Liver (tissue), 9 donors: ENCODE results near the gene PROX2. TPM values are rescaled to one million over a fixed set of nuclear protein-coding genes. Genes with fewer than 3 reads are reported as not detected.

Experiments used
- DNase-seq: peaks from one replicate; pipeline ENCODE4 v3.0.0-alpha.2; 2017; ENCODE audit warnings: low spot score
- H3K27ac ChIP-seq, 2 donors: one replicate each; pipeline ENCODE4 v1.7.0; 2013; ENCODE audit warnings: inconsistent platforms in 2 of 2, low read length in 2 of 2, control low read depth in 1 of 2, low read depth in 1 of 2, mild to moderate bottlenecking in 1 of 2
- H3K27me3 ChIP-seq, 4 donors: one replicate each; pipeline versions ENCODE4 v1.6.1 to v1.7.0; 2013; ENCODE audit warnings: low read length in 3 of 4, inconsistent platforms in 1 of 4, mild to moderate bottlenecking in 1 of 4, moderate library complexity in 1 of 4; ENCODE audit not compliant: control insufficient read depth in 4 of 4, insufficient read depth in 4 of 4
- H3K36me3 ChIP-seq, 4 donors: one replicate each; pipeline versions ENCODE4 v1.6.1 to v1.7.0; 2013; ENCODE audit warnings: low read length in 3 of 4, mild to moderate bottlenecking in 3 of 4, low read depth in 1 of 4, moderate library complexity in 1 of 4; ENCODE audit not compliant: control insufficient read depth in 4 of 4, insufficient read depth in 3 of 4
- H3K4me1 ChIP-seq, 4 donors: one replicate each; pipeline versions ENCODE4 v1.6.1 to v1.7.0; 2013; ENCODE audit warnings: low read length in 3 of 4, mild to moderate bottlenecking in 3 of 4, moderate library complexity in 1 of 4; ENCODE audit not compliant: control insufficient read depth in 4 of 4, insufficient read depth in 4 of 4
- H3K4me3 ChIP-seq, 3 donors: one replicate each; pipeline versions ENCODE4 v1.6.1 to v1.7.0; 2013; ENCODE audit warnings: low read length in 3 of 3, control low read depth in 1 of 3, low read depth in 1 of 3, mild to moderate bottlenecking in 1 of 3
- H3K9ac ChIP-seq, 2 donors: one replicate each; pipeline ENCODE4 v1.7.0; 2013; ENCODE audit warnings: low read length in 2 of 2, mild to moderate bottlenecking in 2 of 2, moderate library complexity in 2 of 2, control low read depth in 1 of 2, low read depth in 1 of 2
- H3K9me3 ChIP-seq, 4 donors: one replicate each; pipeline versions ENCODE4 v1.6.1 to v1.7.0; 2013; ENCODE audit warnings: low read length in 3 of 4; ENCODE audit not compliant: control insufficient read depth in 4 of 4
- ATF3 ChIP-seq: IDR thresholded peaks from 2 replicates; pipeline ENCODE4 v1.6.1; 2016; ENCODE audit warnings: antibody characterized with exemption
- CTCF ChIP-seq: fragments of 150-350 bp; IDR thresholded peaks from 2 replicates; pipeline ENCODE4 v1.5.1; 2017; ENCODE audit warnings: improper control_type of control experiment, low read depth, low read length; ENCODE audit not compliant: missing input control
- EGR1 ChIP-seq, 2 donors: IDR thresholded peaks; 2 replicates each; pipeline ENCODE4 v1.6.1; 2016 to 2018; ENCODE audit warnings: antibody characterized with exemption in 2 of 2, low read depth in 2 of 2
- FOXA1 ChIP-seq: IDR thresholded peaks from 2 replicates; pipeline ENCODE4 v1.6.1; 2016; ENCODE audit warnings: antibody characterized with exemption
- FOXA2 ChIP-seq: IDR thresholded peaks from 2 replicates; pipeline ENCODE4 v1.6.1; 2016; ENCODE audit warnings: antibody characterized with exemption
- GABPA ChIP-seq, 2 donors: IDR thresholded peaks in 1 of 2; conservative IDR thresholded peaks in 1 of 2; 2 replicates each; pipeline ENCODE4 v1.6.1; 2016; ENCODE audit warnings: antibody characterized with exemption in 2 of 2, mild to moderate bottlenecking in 1 of 2, moderate library complexity in 1 of 2
- HNF4G ChIP-seq: IDR thresholded peaks from 2 replicates; pipeline ENCODE4 v1.6.1; 2016; ENCODE audit warnings: antibody characterized with exemption
- JUND ChIP-seq, 2 donors: IDR thresholded peaks; 2 replicates each; pipeline ENCODE4 v1.6.1; 2016; ENCODE audit warnings: antibody characterized with exemption in 2 of 2
- MAX ChIP-seq: IDR thresholded peaks from 2 replicates; pipeline ENCODE4 v1.6.1; 2016; ENCODE audit warnings: antibody characterized with exemption
- NR2F2 ChIP-seq: IDR thresholded peaks from 2 replicates; pipeline ENCODE4 v1.6.1; 2016; ENCODE audit warnings: antibody characterized with exemption
- RAD21 ChIP-seq, 2 donors: IDR thresholded peaks; 2 replicates each; pipeline ENCODE4 v1.6.1; 2016; ENCODE audit warnings: antibody characterized with exemption in 2 of 2, mild to moderate bottlenecking in 2 of 2
- REST ChIP-seq: IDR thresholded peaks from 2 replicates; pipeline ENCODE4 v1.6.1; 2016; ENCODE audit warnings: antibody characterized with exemption, mild to moderate bottlenecking
- RXRA ChIP-seq, 2 donors: IDR thresholded peaks; 2 replicates each; pipeline ENCODE4 v1.6.1; 2017 to 2018; ENCODE audit warnings: antibody characterized with exemption in 2 of 2, mild to moderate bottlenecking in 1 of 2
- SP1 ChIP-seq: IDR thresholded peaks from 2 replicates; pipeline ENCODE4 v1.6.1; 2018; ENCODE audit warnings: antibody characterized with exemption, mild to moderate bottlenecking
- TAF1 ChIP-seq: conservative IDR thresholded peaks from 2 replicates; pipeline ENCODE4 v1.6.1; 2016; ENCODE audit warnings: antibody characterized with exemption, mild to moderate bottlenecking
- YY1 ChIP-seq: IDR thresholded peaks from 2 replicates; pipeline ENCODE4 v1.6.1; 2016; ENCODE audit warnings: antibody characterized with exemption, mild to moderate bottlenecking
- WGBS: extraction: QIAGEN DNeasy Blood & Tissue Kit; methylation state at CpG from one replicate; pipeline ENCODE4 v1.1.7; 2013; 5-methylcytosine and 5-hydroxymethylcytosine counted together
- polyA plus RNA-seq, 2 donors: library from polyadenylated mRNA; stranded (reverse) in 1 of 2; unstranded in 1 of 2; fragments of 200-250 nt in 1 of 2; fragments of >200 nt in 1 of 2; fragmentation: Nextera tagmentation in 1 of 2; extraction: Ambion mirVana in 1 of 2; gene quantifications; one replicate each; pipeline versions ENCODE4 v1.2.1 to v1.2.3, GENCODE V29; 2013 to 2015
- total RNA-seq, 2 donors: library from RNA; depleted of rRNA; stranded (reverse); fragments of >200 nt; gene quantifications; one replicate each; pipeline ENCODE4 v1.2.3, GENCODE V29; 2014
- donor health status: healthy.
- donor health status: healthy.
- donor health status: healthy.
- donor health status: healthy.
- donor health status: healthy.

The PROX2 gene
- total and polyA plus RNA-seq, 4 donors, result 0.06 TPM; not detected in 3

- TF ChIP-seq HNF4G (no peak), JUND (IDR thresholded peaks at IDR 0.05) (no peak), FOXA2 (no peak), MAX (no peak), SP1 (no peak), EGR1 (IDR thresholded peaks at IDR 0.05; ENCODE audit: low read depth in 2 of 2) (no peak), GABPA (IDR thresholded peaks at IDR 0.05 in 1 of 2, conservative IDR thresholded peaks at IDR 0.05 in 1 of 2) (no peak)
- Histone ChIP-seq H3K4me3 (no peak overlapping the region), H3K9ac (no peak overlapping the region), H3K27ac (no peak overlapping the region), H3K4me1 (peaks cover 0 to 5% (median 1%) of the 10 kb centered on the region in 4 donors), H3K9me3 (no peaks in the 10 kb centered on the region), H3K27me3 (no peaks in the 10 kb centered on the region), H3K36me3 (no peaks in the 10 kb centered on the region)
- WGBS, result 88% methylated on average over 5 of the region's 5 CpGs
- no peak for DNase-seq
Measured at GRCh38 chr14:74911704-74912103, 35.8 kb upstream of the PROX2 start.

GRCh38 chr14:74911221-74911620, 35.3 kb upstream of the PROX2 start:
- Histone ChIP-seq H3K36me3 (no peaks in the 10 kb centered on the region), H3K27ac (no peak overlapping the region), H3K9ac (no peak overlapping the region), H3K9me3 (no peaks in the 10 kb centered on the region), H3K4me1 (peaks cover 0 to 5% (median 1%) of the 10 kb centered on the region in 4 donors), H3K4me3 (no peak overlapping the region), H3K27me3 (no peaks in the 10 kb centered on the region)
- TF ChIP-seq ATF3, result no peak
- TF ChIP-seq FOXA1, result no peak
- no peak for TF ChIP-seq NR2F2
- no peak for TF ChIP-seq CTCF
- no peak for TF ChIP-seq RAD21 (IDR thresholded peaks at IDR 0.05)
- TF ChIP-seq FOXA2, result no peak
- no peak for TF ChIP-seq HNF4G
- no peak for TF ChIP-seq MAX
- TF ChIP-seq JUND (IDR thresholded peaks at IDR 0.05), result no peak
- WGBS, result 99% methylated on average over 6 of the region's 6 CpGs
- no peak for DNase-seq

GRCh38 chr14:74910556-74910955, 34.6 kb upstream of the PROX2 start:
- H3K36me3 ChIP-seq, result no peaks in the 10 kb centered on the region
- no peak overlapping the region for H3K27ac ChIP-seq
- H3K4me1 ChIP-seq, result peaks cover 0 to 5% (median 1%) of the 10 kb centered on the region in 4 donors
- no peak overlapping the region for H3K4me3 ChIP-seq
- no peak overlapping the region for H3K9ac ChIP-seq
- no peaks in the 10 kb centered on the region for H3K9me3 ChIP-seq
- 77% methylated on average over 10 of the region's 10 CpGs for WGBS
- no peak for DNase-seq
- no peaks in the 10 kb centered on the region for H3K27me3 ChIP-seq
- no peak for TF ChIP-seq ATF3
- TF ChIP-seq RAD21 (IDR thresholded peaks at IDR 0.05), result no peak
- no peak for TF ChIP-seq MAX
- TF ChIP-seq CTCF, result no peak
- TF ChIP-seq YY1, result no peak
- TF ChIP-seq GABPA (IDR thresholded peaks at IDR 0.05 in 1 of 2, conservative IDR thresholded peaks at IDR 0.05 in 1 of 2), result no peak
- no peak for TF ChIP-seq EGR1 (IDR thresholded peaks at IDR 0.05; ENCODE audit: low read depth in 2 of 2)
- no peak for TF ChIP-seq FOXA2
- no peak for TF ChIP-seq JUND (IDR thresholded peaks at IDR 0.05)
- no peak for TF ChIP-seq HNF4G
- no peak for TF ChIP-seq FOXA1
- no peak for TF ChIP-seq RXRA (IDR thresholded peaks at IDR 0.05)
- no peak for TF ChIP-seq TAF1
- TF ChIP-seq SP1, result no peak
- no peak for TF ChIP-seq REST
- no peak for TF ChIP-seq NR2F2
